HepG2 (cell line): Measurements from ENCODE around the gene PPP4C. TPM values are rescaled to one million over a fixed set of nuclear protein-coding genes. Genes with fewer than 3 reads are reported as not detected.

Experiments used
- ATAC-seq: fragments of 200-7000 bp; cut with Tn5 transposase; 3 replicates; pipeline ENCODE4 v1.9.1; 2020; ENCODE audit warnings: mild to moderate bottlenecking, moderate library complexity
- BruUV-seq: library from RNA; stranded (reverse); fragments of 400-500 nt; replicated peaks from 2 replicates; lab custom pipeline; 2021; lab: Mats Ljungman, UMichigan
- CTCF ChIA-PET: fragments of 300-600 bp; formaldehyde crosslinking; extraction: SDS; loops from one replicate; lab custom pipeline; 2021; ENCODE audit warnings: low total read pairs, inconsistent platforms, low intra/inter-chr PET ratio; lab: Yijun Ruan, JAX
- POLR2A ChIA-PET: fragments of 350-600 bp; sonication (Branson Sonifier 250); formaldehyde crosslinking; loops from one replicate; lab custom pipeline; 2020; ENCODE audit warnings: antibody characterized with exemption, inconsistent platforms; lab: Yijun Ruan, JAX
- DNase-seq: peaks from one replicate; pipeline ENCODE4 v3.0.0-alpha.2; 2015; ENCODE audit warnings: low spot score
- FAIRE-seq: peaks from 3 replicates; lab custom pipeline; 2011; peaks lifted over from hg19 to GRCh38; lab: Jason Lieb, UNC
- H2AFZ ChIP-seq: one replicate; pipeline ENCODE4 v1.6.1; 2011; ENCODE audit warnings: low read length, inconsistent platforms
- H3K27ac ChIP-seq: fragments of 300-600 bp; 3 replicates; pipeline ENCODE4 v1.8.0; 2011; ENCODE audit warnings: mixed run types, mild to moderate bottlenecking, mixed read lengths, low read length, inconsistent platforms; ENCODE audit not compliant: insufficient read depth; ENCODE audit errors: extremely low read length
- H3K27me3 ChIP-seq, 2 experiments: fragments of 200-600 bp in 1 of 2; 2 replicates in 1 of 2; 3 replicates in 1 of 2; pipeline versions ENCODE4 v1.6.0 to v1.8.0; 2011; ENCODE audit warnings: low read length in 2 of 2, mild to moderate bottlenecking in 2 of 2, moderate library complexity in 2 of 2, inconsistent platforms in 1 of 2; ENCODE audit not compliant: insufficient read depth in 2 of 2, control insufficient read depth in 1 of 2
- H3K36me3 ChIP-seq, 2 experiments: fragments of 200-600 bp in 1 of 2; replicated peaks in 1 of 2; 2 replicates in 1 of 2; 3 replicates in 1 of 2; pipeline versions ENCODE4 v1.5.1 to v1.8.0; 2011; ENCODE audit warnings: low read length in 2 of 2, inconsistent platforms in 1 of 2; ENCODE audit not compliant: insufficient read depth in 2 of 2, control insufficient read depth in 1 of 2
- H3K4me1 ChIP-seq: 2 replicates; pipeline ENCODE4 v1.5.1; 2012; ENCODE audit warnings: low read length, inconsistent platforms; ENCODE audit not compliant: insufficient read depth
- H3K4me2 ChIP-seq: 2 replicates; pipeline ENCODE4 v1.6.0; 2011; ENCODE audit warnings: low read depth, low read length, inconsistent platforms
- H3K4me3 ChIP-seq, 3 experiments: fragments of 200-600 bp in 1 of 3; sonication (generic), shearing (Covaris generic) in 1 of 3; replicated peaks in 1 of 3; 2 replicates each; pipeline ENCODE4 v1.5.1; 2011 to 2016; ENCODE audit warnings: low read length in 3 of 3, inconsistent platforms in 2 of 3, low read depth in 2 of 3, mild to moderate bottlenecking in 2 of 3, control low read depth in 1 of 3, mixed read lengths in 1 of 3; ENCODE audit not compliant: insufficient read depth in 1 of 3
- H3K79me2 ChIP-seq: one replicate; pipeline ENCODE4 v1.6.1; 2011; ENCODE audit warnings: low read length, inconsistent platforms; ENCODE audit not compliant: insufficient read depth
- H3K9ac ChIP-seq: 2 replicates; pipeline ENCODE4 v1.6.0; 2011; ENCODE audit warnings: mild to moderate bottlenecking, low read depth, low read length, inconsistent platforms; ENCODE audit not compliant: insufficient read depth
- H3K9me3 ChIP-seq: 2 replicates; pipeline ENCODE4 v1.5.1; 2012; ENCODE audit warnings: mild to moderate bottlenecking, low read length
- H4K20me1 ChIP-seq: 2 replicates; pipeline ENCODE4 v1.6.0; 2011; ENCODE audit warnings: inconsistent platforms, mild to moderate bottlenecking, low read length, moderate library complexity; ENCODE audit not compliant: insufficient read depth
- MTA3 ChIP-seq: sonication (generic); formaldehyde crosslinking; IDR thresholded peaks from 2 replicates; pipeline ENCODE4 v1.4.0; 2020; ENCODE audit warnings: missing genetic modification reagents
- PCBP2 ChIP-seq: fragments of 200-400 bp; formaldehyde crosslinking; optimal IDR thresholded peaks from 2 replicates; pipeline ENCODE3; 2018; ENCODE audit warnings: low read length, low read depth; ENCODE audit not compliant: poor library complexity, severe bottlenecking
- ZNF558 ChIP-seq: sonication (generic); formaldehyde crosslinking; IDR thresholded peaks from 2 replicates; pipeline ENCODE4 v1.9.0; 2022; ENCODE audit warnings: mild to moderate bottlenecking, missing genetic modification reagents, borderline replicate concordance
- ZNF652 ChIP-seq: IDR thresholded peaks from 2 replicates; pipeline ENCODE4 v1.6.1; 2016; ENCODE audit warnings: low read depth, borderline replicate concordance
- WGBS: methylation state at CpG from one replicate; pipeline ENCODE4 v1.1.6; 2017; ENCODE audit warnings: low lambda C conversion rate; 5-methylcytosine and 5-hydroxymethylcytosine counted together
- in situ Hi-C: cut with HindIII; loops from 2 replicates; pipeline ENCODE4 v1.10.0; 2017; ENCODE audit warnings: low pct_unique_long_range_greater_than_20kb; ENCODE audit not compliant: extremely low pct_ligation_motif_present
- intact Hi-C: fragments of 100-400 bp; cut with micrococcal nuclease; formaldehyde crosslinking; loops from one replicate; pipeline ENCODE4 v1.10.0; 2022; ENCODE audit not compliant: unreplicated experiment
- polyA plus RNA-seq, 8 experiments: library from polyadenylated mRNA; depleted of rRNA in 3 of 8; stranded (reverse) in 7 of 8; unstranded in 1 of 8; fragments of >200 nt; fragmentation: Illumina TruSeq in 4 of 8; extraction: Trizol in 4 of 8; gene quantifications; 2 replicates each; pipeline versions ENCODE4 v1.2.1 to v1.2.3, GENCODE V29; 2011 to 2016; ENCODE audit warnings: low read depth in 4 of 8, missing spikeins in 1 of 8, mixed read lengths in 1 of 8; ENCODE audit not compliant: insufficient read depth in 1 of 8
- total RNA-seq, 5 experiments: library from RNA; depleted of rRNA; stranded (reverse); fragments of >200 nt; fragmentation: Illumina TruSeq; extraction: Trizol; gene quantifications; 2 replicates each; pipeline ENCODE4 v1.2.3, GENCODE V29; 2016; ENCODE audit warnings: low read depth in 1 of 5
- TF ChIP-seq, protein P1 (sequence below): sonication (generic); formaldehyde crosslinking; IDR thresholded peaks from 2 replicates; pipeline ENCODE4 v1.4.0; 2020; ENCODE audit warnings: missing genetic modification reagents
- TF ChIP-seq, protein P2 (sequence below): sonication (generic); formaldehyde crosslinking; IDR thresholded peaks from 2 replicates; pipeline ENCODE4 v1.5.0; 2020; ENCODE audit warnings: mild to moderate bottlenecking, missing genetic modification reagents

PPP4C gene
- total and polyA plus RNA-seq, 2 of the 13 experiments (the other 11 are each of a cell fraction or from before 2014, with no cell fraction given), result 176 to 220 TPM

DNA sequence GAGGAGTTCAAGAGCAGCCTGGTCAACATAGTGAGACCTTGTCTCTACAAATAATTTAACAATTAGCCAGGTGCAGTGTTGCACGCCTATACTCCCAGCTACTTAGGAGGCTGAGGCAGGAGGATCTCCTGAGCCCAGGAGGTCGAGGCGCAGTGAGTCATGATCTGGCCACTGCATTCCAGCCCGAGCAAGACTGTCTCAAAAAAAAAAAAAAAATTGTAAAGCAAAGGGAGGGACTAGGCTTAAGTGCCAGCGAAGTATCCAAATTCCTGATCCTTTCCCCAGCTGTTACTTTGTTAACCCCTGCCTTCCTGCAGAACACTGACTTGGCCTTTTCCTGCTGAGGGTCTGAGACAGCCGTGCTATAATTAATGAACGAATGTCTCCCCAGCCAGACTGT lies 34.9 kb downstream of the PPP4C start:
- Histone ChIP-seq H3K9me3 (no peaks in the 10 kb centered on the region), H4K20me1 (no peaks in the 10 kb centered on the region), H3K4me1 (peaks cover 37% of the 10 kb centered on the region), H2AFZ (no peak overlapping the region), H3K27me3 (no peaks in the 10 kb centered on the region), H3K4me3 (no peak overlapping the region), H3K4me2 (no peak overlapping the region), H3K9ac (no peak overlapping the region), H3K27ac (no peak overlapping the region), H3K79me2 (no peaks in the 10 kb centered on the region), H3K36me3 (peaks cover 0 to 9% of the 10 kb centered on the region in 2 experiments; a peak in 1 of 5 replicates)
- intact Hi-C loops (no loop called here), in situ Hi-C loops (no loop called here)
- POLR2A ChIA-PET, result interaction anchor here (0.7 to 1.3 kb wide), 2 partner anchors 15 to 19 kb away, joined by 3 to 4 read pairs; partner anchors contain the start of genes TBX6 and YPEL3
- no peak for FAIRE-seq
- no TSS peak for BruUV-seq
- no peak for DNase-seq
- no peak for ATAC-seq
- CTCF ChIA-PET, result interaction anchor here (1.4 kb wide), 1 partner anchor 19 kb away, joined by 4 read pairs; the partner anchor contains the start of gene TBX6
- WGBS, result 90% methylated on average over 7 of the region's 7 CpGs
- TF ChIP-seq PCBP2 (no peak), ZNF558 (no peak), ZNF652 (CRISPR knock-in tag) (peak; percentile 44; the same call in 1 of the 2 replicates), MTA3 (CRISPR knock-in tag) (no peak)
- TF ChIP-seq, protein P1, sequence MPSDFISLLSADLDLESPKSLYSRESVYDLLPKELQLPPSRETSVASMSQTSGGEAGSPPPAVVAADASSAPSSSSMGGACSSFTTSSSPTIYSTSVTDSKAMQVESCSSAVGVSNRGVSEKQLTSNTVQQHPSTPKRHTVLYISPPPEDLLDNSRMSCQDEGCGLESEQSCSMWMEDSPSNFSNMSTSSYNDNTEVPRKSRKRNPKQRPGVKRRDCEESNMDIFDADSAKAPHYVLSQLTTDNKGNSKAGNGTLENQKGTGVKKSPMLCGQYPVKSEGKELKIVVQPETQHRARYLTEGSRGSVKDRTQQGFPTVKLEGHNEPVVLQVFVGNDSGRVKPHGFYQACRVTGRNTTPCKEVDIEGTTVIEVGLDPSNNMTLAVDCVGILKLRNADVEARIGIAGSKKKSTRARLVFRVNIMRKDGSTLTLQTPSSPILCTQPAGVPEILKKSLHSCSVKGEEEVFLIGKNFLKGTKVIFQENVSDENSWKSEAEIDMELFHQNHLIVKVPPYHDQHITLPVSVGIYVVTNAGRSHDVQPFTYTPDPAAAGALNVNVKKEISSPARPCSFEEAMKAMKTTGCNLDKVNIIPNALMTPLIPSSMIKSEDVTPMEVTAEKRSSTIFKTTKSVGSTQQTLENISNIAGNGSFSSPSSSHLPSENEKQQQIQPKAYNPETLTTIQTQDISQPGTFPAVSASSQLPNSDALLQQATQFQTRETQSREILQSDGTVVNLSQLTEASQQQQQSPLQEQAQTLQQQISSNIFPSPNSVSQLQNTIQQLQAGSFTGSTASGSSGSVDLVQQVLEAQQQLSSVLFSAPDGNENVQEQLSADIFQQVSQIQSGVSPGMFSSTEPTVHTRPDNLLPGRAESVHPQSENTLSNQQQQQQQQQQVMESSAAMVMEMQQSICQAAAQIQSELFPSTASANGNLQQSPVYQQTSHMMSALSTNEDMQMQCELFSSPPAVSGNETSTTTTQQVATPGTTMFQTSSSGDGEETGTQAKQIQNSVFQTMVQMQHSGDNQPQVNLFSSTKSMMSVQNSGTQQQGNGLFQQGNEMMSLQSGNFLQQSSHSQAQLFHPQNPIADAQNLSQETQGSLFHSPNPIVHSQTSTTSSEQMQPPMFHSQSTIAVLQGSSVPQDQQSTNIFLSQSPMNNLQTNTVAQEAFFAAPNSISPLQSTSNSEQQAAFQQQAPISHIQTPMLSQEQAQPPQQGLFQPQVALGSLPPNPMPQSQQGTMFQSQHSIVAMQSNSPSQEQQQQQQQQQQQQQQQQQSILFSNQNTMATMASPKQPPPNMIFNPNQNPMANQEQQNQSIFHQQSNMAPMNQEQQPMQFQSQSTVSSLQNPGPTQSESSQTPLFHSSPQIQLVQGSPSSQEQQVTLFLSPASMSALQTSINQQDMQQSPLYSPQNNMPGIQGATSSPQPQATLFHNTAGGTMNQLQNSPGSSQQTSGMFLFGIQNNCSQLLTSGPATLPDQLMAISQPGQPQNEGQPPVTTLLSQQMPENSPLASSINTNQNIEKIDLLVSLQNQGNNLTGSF (CRISPR knock-in tag), result no peak
- TF ChIP-seq, protein P2, sequence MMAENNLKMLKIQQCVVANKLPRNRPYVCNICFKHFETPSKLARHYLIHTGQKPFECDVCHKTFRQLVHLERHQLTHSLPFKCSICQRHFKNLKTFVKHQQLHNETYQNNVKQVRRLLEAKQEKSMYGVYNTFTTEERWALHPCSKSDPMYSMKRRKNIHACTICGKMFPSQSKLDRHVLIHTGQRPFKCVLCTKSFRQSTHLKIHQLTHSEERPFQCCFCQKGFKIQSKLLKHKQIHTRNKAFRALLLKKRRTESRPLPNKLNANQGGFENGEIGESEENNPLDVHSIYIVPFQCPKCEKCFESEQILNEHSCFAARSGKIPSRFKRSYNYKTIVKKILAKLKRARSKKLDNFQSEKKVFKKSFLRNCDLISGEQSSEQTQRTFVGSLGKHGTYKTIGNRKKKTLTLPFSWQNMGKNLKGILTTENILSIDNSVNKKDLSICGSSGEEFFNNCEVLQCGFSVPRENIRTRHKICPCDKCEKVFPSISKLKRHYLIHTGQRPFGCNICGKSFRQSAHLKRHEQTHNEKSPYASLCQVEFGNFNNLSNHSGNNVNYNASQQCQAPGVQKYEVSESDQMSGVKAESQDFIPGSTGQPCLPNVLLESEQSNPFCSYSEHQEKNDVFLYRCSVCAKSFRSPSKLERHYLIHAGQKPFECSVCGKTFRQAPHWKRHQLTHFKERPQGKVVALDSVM (CRISPR knock-in tag), result peak; percentile 59; the same call in 1 of the 2 replicates
